Stimulated activated naive B cell treated with anti-CD40 and anti-IgM and Interleukin-4, amounts not matched to agents 10 μg/mL and 1 μg/mL and 100 μg/mL, for 72 hours (primary cell): ENCODE data around the gene TARM1.
"Not testable (repeated sequence)": the region's sequence is repeated elsewhere in the genome, so short reads cannot be mapped to it uniquely, and the experiment has no call there.

Experiments
- ATAC-seq, 2 donors: fragments of 150-1000 bp; cut with Tn5 transposase; replicated peaks; 2 replicates each; pipeline ENCODE4 v1.10.0; 2021; ENCODE audit warnings: moderate library complexity in 1 of 2
- DNase-seq: peaks from one replicate; pipeline ENCODE4 v3.0.0; 2021
- H3K27ac Mint-ChIP-seq: one replicate; pipeline ENCODE4 v1.8.0; 2022; ENCODE audit warnings: mild to moderate bottlenecking, mixed read lengths
- H3K27me3 Mint-ChIP-seq, 2 donors: one replicate each; pipeline ENCODE4 v1.8.0; 2022; ENCODE audit warnings: mixed read lengths in 2 of 2
- H3K36me3 Mint-ChIP-seq, 2 donors: one replicate each; pipeline ENCODE4 v1.8.0; 2022; ENCODE audit warnings: mixed read lengths in 2 of 2, mild to moderate bottlenecking in 1 of 2
- H3K4me1 Mint-ChIP-seq, 2 donors: one replicate each; pipeline ENCODE4 v1.8.0; 2022; ENCODE audit warnings: mixed read lengths in 2 of 2, mild to moderate bottlenecking in 1 of 2
- H3K4me3 Mint-ChIP-seq, 2 donors: one replicate each; pipeline ENCODE4 v1.8.0; 2022; ENCODE audit warnings: mild to moderate bottlenecking in 2 of 2, mixed read lengths in 2 of 2, moderate library complexity in 1 of 2
- H3K9me3 Mint-ChIP-seq, 2 donors: one replicate each; pipeline ENCODE4 v1.8.0; 2022; ENCODE audit warnings: mixed read lengths in 2 of 2, mild to moderate bottlenecking in 1 of 2

Gene TARM1

DNA sequence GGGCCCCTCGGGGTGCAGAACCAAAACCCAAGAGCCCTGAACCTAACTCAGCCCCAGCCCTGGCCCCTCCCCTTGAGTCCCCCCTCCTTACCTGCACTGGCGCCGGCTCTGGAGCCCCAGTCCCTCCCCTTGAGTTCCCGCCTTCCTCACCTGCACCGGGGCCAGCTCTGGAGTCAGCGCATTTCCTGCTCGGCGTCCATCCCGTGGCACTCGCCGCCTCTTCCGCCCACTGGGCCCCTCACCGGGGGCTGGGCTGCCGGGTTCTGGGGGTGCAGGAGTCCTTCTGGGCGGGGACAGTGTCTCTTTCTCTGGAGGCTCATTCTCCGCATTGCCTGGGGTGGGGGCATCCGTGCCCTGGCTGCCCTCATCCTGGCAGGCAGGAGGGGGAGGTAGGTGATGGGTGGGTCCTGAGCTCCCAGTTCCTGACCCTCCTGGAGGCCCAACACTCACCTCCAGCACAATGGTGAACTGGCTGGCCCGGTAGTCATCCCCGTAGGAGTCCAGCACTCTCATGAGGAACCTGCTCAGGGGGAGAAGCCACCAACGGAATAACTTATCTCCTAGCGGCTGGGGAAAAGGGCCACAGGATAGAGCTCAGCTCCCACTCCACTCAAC is 26.8 kb upstream of the TARM1 start:
- Mint-ChIP-seq H3K4me1 (peaks cover 15 to 39% of the 10 kb centered on the region in 2 donors), H3K27ac (no peak overlapping the region), H3K9me3 (no peaks in the 10 kb centered on the region), H3K27me3 (no peaks in the 10 kb centered on the region), H3K36me3 (peaks cover 32 to 49% of the 10 kb centered on the region in 2 donors), H3K4me3 (no peak overlapping the region)
- no peak for DNase-seq
- ATAC-seq = no peak

DNA sequence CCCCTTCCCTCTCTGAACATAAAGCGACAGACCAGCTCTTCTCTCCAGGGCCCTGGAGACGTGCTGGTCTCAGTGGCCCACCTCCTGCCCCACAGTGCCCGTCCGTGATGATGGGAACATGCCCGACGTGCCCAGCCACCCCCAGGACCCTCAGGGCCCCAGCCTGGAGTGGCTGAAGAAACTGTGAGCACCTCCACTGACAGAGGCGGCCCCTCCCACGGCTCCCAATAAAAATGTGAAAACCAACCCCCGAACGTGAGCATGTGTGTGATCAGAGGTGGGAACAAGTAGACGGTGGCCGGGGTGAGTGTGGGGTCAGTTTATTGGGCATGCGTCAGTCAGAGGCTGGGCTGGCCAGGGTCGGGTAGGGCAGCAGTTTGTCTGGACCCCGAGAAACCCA is 25.6 kb upstream of the TARM1 start:
- DNase-seq (no peak), ATAC-seq (no peak)
- H3K9me3 Mint-ChIP-seq = no peaks in the 10 kb centered on the region
- H3K27me3 Mint-ChIP-seq = no peaks in the 10 kb centered on the region
- H3K27ac Mint-ChIP-seq = no peak overlapping the region
- H3K4me1 Mint-ChIP-seq = peaks cover 18 to 49% of the 10 kb centered on the region in 2 donors
- H3K4me3 Mint-ChIP-seq = no peak overlapping the region
- H3K36me3 Mint-ChIP-seq = peaks cover 29 to 48% of the 10 kb centered on the region in 2 donors

DNA sequence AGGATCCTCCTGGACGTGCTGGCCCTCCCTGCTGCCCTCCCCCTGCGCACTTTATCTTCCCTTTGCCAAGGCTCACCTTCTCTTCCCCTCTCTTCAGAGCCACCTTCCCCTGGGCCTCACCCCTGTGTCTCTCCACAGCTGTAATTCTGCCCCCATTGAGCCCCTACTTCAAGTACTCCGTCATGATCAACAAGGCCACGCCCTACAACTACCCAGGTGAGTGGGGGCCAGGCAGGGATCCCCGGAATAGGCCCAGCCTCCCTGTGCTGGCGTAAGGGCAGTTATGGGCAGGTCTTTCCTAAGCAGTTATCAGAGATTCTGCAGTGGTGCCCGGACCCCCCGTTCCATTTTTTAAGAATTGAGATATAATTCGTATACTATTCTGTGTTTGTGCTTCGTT is 24.6 kb upstream of the TARM1 start:
- no peak for ATAC-seq
- H3K36me3 Mint-ChIP-seq = peaks cover 27 to 45% of the 10 kb centered on the region in 2 donors
- no peaks in the 10 kb centered on the region for H3K27me3 Mint-ChIP-seq
- peaks cover 17 to 49% of the 10 kb centered on the region in 2 donors for H3K4me1 Mint-ChIP-seq
- H3K4me3 Mint-ChIP-seq = peak overlapping the region; percentile 33 to 44
- no peaks in the 10 kb centered on the region for H3K9me3 Mint-ChIP-seq
- DNase-seq = no peak
- peak overlapping the region; percentile 89 for H3K27ac Mint-ChIP-seq

DNA sequence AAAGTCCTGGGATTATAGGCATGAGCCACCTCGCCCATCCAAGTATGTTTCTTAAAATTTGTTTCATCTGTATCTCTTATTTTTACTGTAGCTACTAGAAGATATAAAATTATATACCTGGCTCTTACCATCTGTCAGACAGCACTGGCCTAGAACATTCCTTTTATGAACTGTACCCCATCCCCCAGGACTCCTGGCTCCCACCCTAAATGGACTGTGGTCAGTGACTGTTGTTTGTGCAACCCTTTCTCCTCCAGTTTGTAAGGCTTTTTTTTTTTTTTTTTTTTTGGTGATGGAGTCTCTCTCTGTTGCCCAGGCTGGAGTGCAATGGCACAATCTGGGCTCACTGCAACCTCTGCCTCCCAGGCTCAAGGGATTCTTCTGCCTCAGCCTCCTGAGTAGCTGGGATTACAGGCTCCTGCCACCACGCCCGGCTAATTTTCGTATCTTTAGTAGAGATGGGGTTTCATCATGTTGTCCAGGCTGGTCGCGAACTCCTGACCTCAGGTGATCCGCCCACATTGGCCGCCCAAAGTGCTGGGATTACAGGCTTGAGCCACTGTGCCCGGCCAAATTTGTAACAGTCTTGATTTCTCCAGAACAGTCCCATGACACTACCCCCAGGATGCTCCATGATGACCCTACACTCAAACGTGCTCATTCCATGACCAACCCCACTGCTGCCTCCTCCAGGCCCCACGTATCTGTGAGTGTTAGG is 24.0 kb upstream of the TARM1 start:
- Mint-ChIP-seq H3K4me3 (peak overlapping the region in 1 of 2 donors; percentile 33), H3K27ac (peak overlapping the region; percentile 89), H3K4me1 (peaks cover 14 to 46% of the 10 kb centered on the region in 2 donors), H3K36me3 (peaks cover 22 to 40% of the 10 kb centered on the region in 2 donors), H3K27me3 (no peaks in the 10 kb centered on the region), H3K9me3 (no peaks in the 10 kb centered on the region)
- ATAC-seq (no peak), DNase-seq (no peak)

DNA sequence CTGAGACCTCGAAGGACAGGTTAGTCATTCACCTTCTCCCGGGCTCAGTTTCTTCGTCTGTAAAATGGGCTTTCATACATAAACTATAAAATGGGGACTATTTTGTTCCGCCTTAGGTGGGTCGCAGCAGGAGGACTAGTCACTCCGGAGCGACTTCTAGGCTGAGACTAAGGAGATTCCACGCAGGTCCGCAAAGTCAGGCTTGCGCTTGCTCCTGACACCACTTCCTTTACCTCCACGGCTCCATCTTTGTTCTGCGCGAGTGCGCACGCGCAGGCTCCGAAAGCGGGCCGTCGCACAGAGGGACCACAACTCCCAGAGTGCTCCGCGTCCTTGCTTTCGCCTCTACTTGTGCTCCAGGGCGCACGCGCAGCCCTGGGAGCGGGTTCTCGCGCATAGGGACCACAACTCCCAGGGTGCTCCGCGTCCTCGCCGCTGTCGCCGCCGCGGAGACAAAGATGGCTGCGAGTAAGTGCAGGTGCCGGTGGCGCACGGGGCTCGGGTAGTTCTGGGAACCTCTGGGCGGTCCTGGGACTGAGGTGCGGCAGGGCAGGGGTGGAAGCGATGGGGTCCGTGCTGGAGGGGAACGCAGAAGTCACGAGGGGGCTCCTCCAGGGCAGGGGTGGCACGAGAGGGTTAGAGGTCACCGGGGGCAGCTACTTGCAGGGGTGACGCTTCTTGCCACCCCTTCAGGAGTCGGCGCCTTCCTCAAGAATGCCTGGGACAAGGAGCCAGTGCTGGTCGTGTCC is 21.4 kb upstream of the TARM1 start, which contains the start of gene NDUFA3:
TSS of gene NDUFA3 (plus strand) at position 435 of the 749 bp plus-strand sequence. CDS start at position 459, 24 bp downstream.
- Mint-ChIP-seq H3K36me3 (peaks cover 19 to 23% of the 10 kb centered on the region in 2 donors), H3K9me3 (no peaks in the 10 kb centered on the region), H3K4me1 (peaks cover 13 to 39% of the 10 kb centered on the region in 2 donors), H3K27ac (peak within 1 kb of the TSS; percentile 94), H3K4me3 (peak within 1 kb of the TSS; percentile 95 to 97), H3K27me3 (no peaks in the 10 kb centered on the region)
- DNase-seq (peak; percentile 97), ATAC-seq (peak; percentile 98 to 99)

GRCh38 chr19:54100561-54100960 is 19.4 kb upstream of the TARM1 start, which contains the start of gene OSCAR:
Gene OSCAR, minus strand, starts transcription at chr19:54100803. Its CDS starts 11 bp downstream, at chr19:54100792.
- peak within 1 kb of the TSS; percentile 44 for H3K27ac Mint-ChIP-seq
- peak within 1 kb of the TSS; percentile 39 to 60 for H3K4me3 Mint-ChIP-seq
- ATAC-seq (no peak), DNase-seq (no peak)
- peaks cover 14 to 40% of the 10 kb centered on the region in 2 donors for H3K4me1 Mint-ChIP-seq
- peaks cover 3 to 6% of the 10 kb centered on the region in 2 donors for H3K36me3 Mint-ChIP-seq
- H3K27me3 Mint-ChIP-seq = peaks cover 10 to 14% of the 10 kb centered on the region in 2 donors
- H3K9me3 Mint-ChIP-seq = no peaks in the 10 kb centered on the region

DNA sequence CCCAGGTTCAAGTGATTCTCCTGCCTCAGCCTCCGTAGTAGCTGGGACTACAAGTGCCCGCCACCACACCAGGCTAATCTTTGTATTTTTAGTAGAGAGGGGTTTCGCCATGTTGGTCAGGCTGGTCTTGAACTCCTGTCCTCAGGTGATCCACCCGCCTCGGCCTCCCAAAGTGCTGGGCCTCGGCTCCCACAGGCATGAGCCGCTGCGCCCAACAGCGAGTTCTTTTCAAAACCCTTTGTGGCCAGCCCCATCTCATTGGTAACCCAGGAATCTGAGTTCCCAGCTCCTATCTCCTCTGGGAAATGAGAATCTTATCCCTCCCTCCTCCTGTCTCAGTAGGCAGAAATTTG is 18.7 kb upstream of the TARM1 start:
- not testable (repeated sequence) for H3K4me3 Mint-ChIP-seq, ATAC-seq, H3K27ac Mint-ChIP-seq, DNase-seq, H3K36me3 Mint-ChIP-seq, H3K9me3 Mint-ChIP-seq
- Mint-ChIP-seq H3K4me1 (peaks cover 11 to 37% of the 10 kb centered on the region in 2 donors), H3K27me3 (peaks cover 12 to 21% of the 10 kb centered on the region in 2 donors)

DNA sequence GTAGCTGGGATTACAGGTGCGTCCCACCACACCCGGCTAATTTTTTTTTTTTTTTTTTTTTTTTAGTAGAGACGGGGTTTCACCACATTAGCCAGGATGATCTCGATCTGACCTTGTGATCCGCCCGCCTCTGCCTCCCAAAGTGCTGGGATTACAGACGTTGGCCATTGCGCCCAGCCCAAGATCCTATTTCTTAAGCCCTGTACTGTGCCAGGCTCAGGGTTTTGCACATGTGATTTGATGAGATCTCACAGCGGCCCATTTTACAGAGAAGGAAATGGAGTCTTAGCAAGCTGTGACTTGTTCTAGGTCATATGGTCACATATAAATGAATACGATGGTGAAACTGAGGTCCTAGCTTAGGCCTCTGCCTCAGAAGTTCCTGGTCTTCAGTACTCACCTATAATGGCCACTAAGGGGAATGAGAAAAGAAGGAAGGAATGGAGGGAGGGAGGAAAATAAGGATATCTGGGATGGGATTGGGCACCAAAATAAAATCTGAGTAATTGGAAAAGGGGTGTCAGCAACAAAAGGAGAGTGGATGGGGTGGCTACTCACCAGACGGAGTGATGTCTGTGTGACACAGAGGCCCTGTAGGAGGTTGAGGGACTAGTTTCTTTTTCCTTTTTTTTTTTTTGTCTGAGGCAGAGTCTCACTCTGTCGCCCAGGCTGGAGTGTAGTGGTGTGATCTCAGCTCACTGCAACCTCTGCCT is 18.2 kb upstream of the TARM1 start:
- Mint-ChIP-seq H3K9me3 (no peaks in the 10 kb centered on the region), H3K4me3 (no peak overlapping the region), H3K27me3 (peaks cover 17 to 26% of the 10 kb centered on the region in 2 donors), H3K36me3 (peaks cover 0 to 3% of the 10 kb centered on the region in 2 donors), H3K4me1 (peaks cover 11 to 36% of the 10 kb centered on the region in 2 donors), H3K27ac (no peak overlapping the region)
- ATAC-seq (no peak), DNase-seq (no peak)

DNA sequence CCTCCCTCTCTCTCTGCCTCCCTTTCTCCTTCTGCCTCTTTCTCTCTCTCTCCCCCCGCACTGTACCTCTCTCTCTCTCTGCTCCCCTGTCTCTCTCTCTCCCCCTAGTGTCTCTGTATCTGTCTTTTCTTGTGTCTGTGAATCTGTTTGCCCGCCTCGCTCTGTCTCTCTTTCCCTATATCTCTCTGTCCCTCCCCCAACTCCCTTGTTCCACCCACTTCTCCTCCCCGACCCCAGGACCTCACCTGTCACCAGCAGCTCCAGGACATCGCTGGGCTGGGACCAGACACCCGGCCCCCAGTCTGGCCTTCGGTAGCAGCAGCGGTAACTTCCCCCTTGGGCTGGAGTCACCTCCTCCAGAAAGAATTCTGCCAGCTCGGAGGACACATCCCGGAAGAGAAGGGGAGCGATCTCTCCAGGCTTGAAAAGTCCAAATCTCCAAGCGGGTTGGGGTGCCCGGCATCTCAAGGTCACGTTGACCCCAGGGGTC is 15.5 kb upstream of the TARM1 start:
- Mint-ChIP-seq H3K4me1 (peaks cover 6 to 19% of the 10 kb centered on the region in 2 donors), H3K27me3 (peaks cover 25 to 43% of the 10 kb centered on the region in 2 donors), H3K4me3 (peak overlapping the region; percentile 42 to 49), H3K9me3 (no peaks in the 10 kb centered on the region), H3K27ac (no peak overlapping the region), H3K36me3 (no peaks in the 10 kb centered on the region)
- ATAC-seq (peak in 1 of 2 donors; percentile 41), DNase-seq (no peak)

GRCh38 chr19:54095859-54096616 is 14.9 kb upstream of the TARM1 start:
- H3K4me3 Mint-ChIP-seq = peak overlapping the region; percentile 60 to 70
- H3K27me3 Mint-ChIP-seq = peaks cover 30 to 48% of the 10 kb centered on the region in 2 donors
- H3K4me1 Mint-ChIP-seq = peaks cover 6 to 19% of the 10 kb centered on the region in 2 donors
- ATAC-seq (peak; percentile 81 to 82), DNase-seq (peak; percentile 32)
- H3K9me3 Mint-ChIP-seq, H3K36me3 Mint-ChIP-seq, H3K27ac Mint-ChIP-seq: not testable (repeated sequence)

GRCh38 chr19:54095136-54095858 is 14.1 kb upstream of the TARM1 start:
- DNase-seq (no peak), ATAC-seq (no peak)
- Mint-ChIP-seq H3K9me3 (no peaks in the 10 kb centered on the region), H3K27me3 (peaks cover 30 to 53% of the 10 kb centered on the region in 2 donors), H3K4me1 (peaks cover 6 to 19% of the 10 kb centered on the region in 2 donors), H3K27ac (no peak overlapping the region), H3K36me3 (no peaks in the 10 kb centered on the region), H3K4me3 (peak overlapping the region; percentile 60 to 70)

DNA sequence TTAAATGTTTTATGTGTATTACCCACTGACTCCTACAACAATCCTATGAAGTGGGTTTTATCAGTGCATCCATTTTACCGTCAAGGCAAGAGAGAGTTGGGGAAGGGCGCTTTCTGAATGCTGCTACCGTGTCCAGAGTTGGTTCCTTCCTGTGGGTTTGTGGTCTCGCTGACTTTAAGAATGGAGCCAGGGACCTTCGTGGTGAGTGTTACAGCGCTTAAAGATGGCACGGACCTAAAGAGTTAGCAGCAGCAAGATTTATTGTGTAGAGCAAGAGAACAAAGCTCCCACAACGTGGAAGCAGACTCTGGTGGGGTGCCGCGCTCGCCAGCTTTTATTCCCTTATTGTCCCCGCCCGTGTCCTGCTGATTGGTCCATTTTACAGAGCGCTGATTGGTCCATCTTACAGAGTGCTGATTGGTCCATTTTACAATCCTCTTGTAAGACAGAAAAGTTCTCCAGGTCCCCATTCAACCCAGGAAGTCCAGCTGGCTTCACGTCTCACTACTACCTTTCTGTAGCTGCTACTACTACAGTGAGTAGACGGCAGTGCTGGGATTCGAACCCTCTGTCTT is 13.3 kb upstream of the TARM1 start:
- ATAC-seq = no peak
- H3K4me1 Mint-ChIP-seq = peaks cover 6 to 19% of the 10 kb centered on the region in 2 donors
- no peak overlapping the region for H3K27ac Mint-ChIP-seq
- DNase-seq = no peak
- H3K9me3 Mint-ChIP-seq = no peaks in the 10 kb centered on the region
- H3K4me3 Mint-ChIP-seq = no peak overlapping the region
- peaks cover 30 to 53% of the 10 kb centered on the region in 2 donors for H3K27me3 Mint-ChIP-seq
- H3K36me3 Mint-ChIP-seq = no peaks in the 10 kb centered on the region
